Left cardiac atrium (tissue), 2 donors: ENCODE measurements around the gene OR9I1. TPM values are rescaled to one million over a fixed set of nuclear protein-coding genes. Genes with fewer than 3 reads are reported as not detected.

Experiments
- total RNA-seq, 2 donors: library from RNA; stranded (reverse); fragmentation: NEBNext Ultra II Directional; extraction: Animal tissue kit (Norgen Biotek cat#: 25700); gene quantifications; one replicate each; pipeline ENCODE4 v1.2.1, GENCODE V29; 2021
- donor health status: DM: no; HTN: yes; CAD: no; lungs with severe emphysema.
- donor health status: DM: yes; HTN: yes; CAD: no.

The OR9I1 gene
- total RNA-seq, 2 donors from 2014 or later = not detected

Other genes starting within 250 kb of the OR9I1 start
- not detected for gene OR9Q1, start 101.6 kb downstream of the OR9I1 start, total RNA-seq
- not detected for gene OR6Q1, start 94.6 kb downstream of the OR9I1 start, total RNA-seq
- not detected for gene OR9Q2, start 63.5 kb upstream of the OR9I1 start, total RNA-seq
- gene OR1S2, start 78.6 kb upstream of the OR9I1 start, total RNA-seq = not detected
- gene OR1S1, start 87.2 kb upstream of the OR9I1 start, total RNA-seq = not detected
- not detected for gene OR10Q1, start 103.4 kb upstream of the OR9I1 start, total RNA-seq
- gene OR10W1, start 142.7 kb upstream of the OR9I1 start, total RNA-seq = not detected
- gene OR5B17, start 233.5 kb upstream of the OR9I1 start, total RNA-seq = not detected